PC-3 (cell line): ENCODE measurements around the gene SWT1.

Experiments
- EZH2 ChIP-seq: fragments of 300-600 bp; sonication (generic); IDR thresholded peaks from one replicate; pipeline ENCODE4 v1.6.1; 2017; ENCODE audit warnings: antibody characterized with exemption, mild to moderate bottlenecking, low read length; ENCODE audit not compliant: unreplicated experiment
- TF ChIP-seq, protein P1 (sequence below): fragments of 300-600 bp; sonication (generic); conservative IDR thresholded peaks from 2 replicates; pipeline ENCODE4 v1.5.1; 2017; ENCODE audit warnings: antibody characterized with exemption, low read depth, mild to moderate bottlenecking, low read length

- TF ChIP-seq, protein P1, sequence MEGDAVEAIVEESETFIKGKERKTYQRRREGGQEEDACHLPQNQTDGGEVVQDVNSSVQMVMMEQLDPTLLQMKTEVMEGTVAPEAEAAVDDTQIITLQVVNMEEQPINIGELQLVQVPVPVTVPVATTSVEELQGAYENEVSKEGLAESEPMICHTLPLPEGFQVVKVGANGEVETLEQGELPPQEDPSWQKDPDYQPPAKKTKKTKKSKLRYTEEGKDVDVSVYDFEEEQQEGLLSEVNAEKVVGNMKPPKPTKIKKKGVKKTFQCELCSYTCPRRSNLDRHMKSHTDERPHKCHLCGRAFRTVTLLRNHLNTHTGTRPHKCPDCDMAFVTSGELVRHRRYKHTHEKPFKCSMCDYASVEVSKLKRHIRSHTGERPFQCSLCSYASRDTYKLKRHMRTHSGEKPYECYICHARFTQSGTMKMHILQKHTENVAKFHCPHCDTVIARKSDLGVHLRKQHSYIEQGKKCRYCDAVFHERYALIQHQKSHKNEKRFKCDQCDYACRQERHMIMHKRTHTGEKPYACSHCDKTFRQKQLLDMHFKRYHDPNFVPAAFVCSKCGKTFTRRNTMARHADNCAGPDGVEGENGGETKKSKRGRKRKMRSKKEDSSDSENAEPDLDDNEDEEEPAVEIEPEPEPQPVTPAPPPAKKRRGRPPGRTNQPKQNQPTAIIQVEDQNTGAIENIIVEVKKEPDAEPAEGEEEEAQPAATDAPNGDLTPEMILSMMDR, result no peak
- no peak for TF ChIP-seq EZH2
Measured at GRCh38 chr1:185322636-185323035, 165.7 kb downstream of the SWT1 start.
